GM19397 (cell line): Measurements from ENCODE around the gene ZNF385D.

Experiments
- ATAC-seq: cut with Tn5 transposase; IDR thresholded peaks from one replicate; pipeline ENCODE4 v1.9.1; 2021; ENCODE audit warnings: mild to moderate bottlenecking, moderate library complexity; ENCODE audit not compliant: unreplicated experiment

The ZNF385D gene

DNA sequence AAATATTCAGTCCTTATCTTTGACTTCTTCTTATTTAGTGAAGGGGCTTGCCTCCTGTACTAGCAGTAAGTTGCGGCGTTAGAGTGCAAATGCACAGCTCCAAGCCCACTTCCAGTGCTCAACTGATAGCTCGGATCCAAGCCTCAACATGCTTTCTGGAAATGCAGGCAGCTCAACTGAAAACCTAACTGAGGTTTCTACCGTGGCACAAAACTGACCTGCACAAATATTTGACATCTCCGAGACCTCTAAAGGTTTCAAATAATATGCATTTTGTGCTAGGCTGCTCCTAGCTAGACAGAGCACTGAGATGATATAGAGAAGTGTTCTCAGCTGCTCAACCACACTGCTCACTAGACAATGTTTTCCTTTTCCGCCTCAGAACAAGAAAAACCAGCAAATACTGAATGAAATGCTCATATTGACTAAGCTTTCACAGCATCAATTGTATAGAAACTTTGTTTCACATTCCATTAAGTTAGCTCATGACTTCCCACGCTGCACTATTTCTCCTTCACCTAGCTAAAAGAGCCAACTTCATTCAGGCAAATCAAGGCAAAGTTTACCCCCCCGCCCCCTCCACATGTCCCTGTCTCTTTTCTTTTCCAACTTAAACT is 822 bp downstream of the ZNF385D start:
- ATAC-seq = no peak

DNA sequence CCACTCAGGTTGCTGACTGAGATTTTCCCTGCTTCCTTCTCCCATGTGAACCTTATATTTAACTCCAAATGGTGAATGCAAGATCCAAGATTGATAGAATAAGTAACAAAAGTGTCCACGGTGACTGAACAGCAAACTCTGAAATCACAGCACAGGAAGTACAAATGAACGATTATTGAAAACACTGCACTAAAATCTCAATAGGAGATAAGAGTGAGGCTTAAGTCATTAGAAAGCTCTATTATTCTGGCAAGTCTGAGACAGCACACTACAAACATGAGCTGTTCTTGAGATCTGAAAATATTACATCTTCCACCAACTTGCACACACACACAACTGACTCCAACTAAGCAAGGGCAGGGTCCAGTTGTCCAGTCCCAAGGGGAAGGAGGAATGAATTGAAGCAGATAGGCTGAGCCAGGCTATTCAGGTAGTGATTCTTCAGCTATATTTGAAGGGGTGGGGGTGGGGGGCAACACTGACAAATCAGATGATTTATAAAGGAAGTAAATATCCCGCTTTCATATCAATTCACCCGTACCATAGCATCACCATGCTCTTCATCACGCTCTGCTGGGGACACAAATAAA is 2.9 kb downstream of the ZNF385D start:
- ATAC-seq = no peak

DNA sequence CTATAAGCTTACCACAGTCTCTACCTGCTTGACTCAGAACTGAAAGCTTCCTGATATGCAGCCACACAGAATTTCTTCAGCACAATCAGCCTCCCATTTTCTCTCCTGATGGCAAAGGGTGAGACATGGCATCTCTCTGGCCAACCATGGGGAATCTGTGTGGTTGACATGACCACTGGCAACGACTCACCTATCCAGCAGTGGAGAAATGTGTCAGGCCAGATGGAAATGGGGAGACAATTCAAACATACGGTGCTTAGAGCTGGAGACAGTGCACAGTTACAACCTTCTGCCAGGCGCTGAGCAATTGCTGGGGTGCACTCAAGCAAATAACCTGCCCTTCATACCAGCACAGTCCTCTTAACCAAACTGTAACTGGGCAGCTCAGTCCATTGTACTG is 3.6 kb downstream of the ZNF385D start:
- no peak for ATAC-seq

DNA sequence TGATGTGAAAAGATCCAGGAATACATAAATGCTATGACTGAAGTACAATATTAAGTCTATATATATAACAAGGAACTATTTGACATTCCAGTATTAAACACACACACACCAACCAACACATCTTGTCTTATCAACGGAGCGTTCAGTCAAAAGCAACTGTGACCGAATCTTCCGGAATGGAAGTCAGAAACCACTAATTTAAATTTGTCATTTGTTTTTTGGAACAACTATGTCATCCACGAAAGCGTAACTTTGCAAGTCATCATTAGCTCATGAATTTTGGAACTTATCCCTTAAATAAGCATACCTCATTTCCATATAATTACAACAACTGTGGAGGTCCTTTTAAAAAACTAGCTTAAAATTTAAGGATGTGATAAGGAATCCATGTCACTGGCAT is 5.0 kb downstream of the ZNF385D start:
- ATAC-seq = no peak

DNA sequence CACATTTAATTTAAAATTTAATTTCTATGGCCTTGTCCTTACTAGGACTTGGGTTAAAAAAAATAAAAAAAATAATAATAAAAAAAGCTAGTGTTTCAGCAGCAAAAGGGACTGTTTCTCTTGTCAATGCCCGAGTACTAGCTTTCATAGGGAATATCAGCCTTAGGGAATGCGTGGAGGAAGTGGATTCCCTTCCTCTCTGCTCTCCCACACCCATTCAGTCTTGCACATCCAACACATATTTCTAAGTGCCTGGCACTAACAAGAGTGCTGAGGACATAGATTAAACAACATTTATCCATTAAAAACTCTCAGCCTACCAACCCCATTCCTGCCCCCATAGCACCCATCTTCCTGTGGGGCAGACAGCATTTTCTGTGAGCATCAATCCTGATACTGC is 6.2 kb downstream of the ZNF385D start:
- ATAC-seq = no peak

DNA sequence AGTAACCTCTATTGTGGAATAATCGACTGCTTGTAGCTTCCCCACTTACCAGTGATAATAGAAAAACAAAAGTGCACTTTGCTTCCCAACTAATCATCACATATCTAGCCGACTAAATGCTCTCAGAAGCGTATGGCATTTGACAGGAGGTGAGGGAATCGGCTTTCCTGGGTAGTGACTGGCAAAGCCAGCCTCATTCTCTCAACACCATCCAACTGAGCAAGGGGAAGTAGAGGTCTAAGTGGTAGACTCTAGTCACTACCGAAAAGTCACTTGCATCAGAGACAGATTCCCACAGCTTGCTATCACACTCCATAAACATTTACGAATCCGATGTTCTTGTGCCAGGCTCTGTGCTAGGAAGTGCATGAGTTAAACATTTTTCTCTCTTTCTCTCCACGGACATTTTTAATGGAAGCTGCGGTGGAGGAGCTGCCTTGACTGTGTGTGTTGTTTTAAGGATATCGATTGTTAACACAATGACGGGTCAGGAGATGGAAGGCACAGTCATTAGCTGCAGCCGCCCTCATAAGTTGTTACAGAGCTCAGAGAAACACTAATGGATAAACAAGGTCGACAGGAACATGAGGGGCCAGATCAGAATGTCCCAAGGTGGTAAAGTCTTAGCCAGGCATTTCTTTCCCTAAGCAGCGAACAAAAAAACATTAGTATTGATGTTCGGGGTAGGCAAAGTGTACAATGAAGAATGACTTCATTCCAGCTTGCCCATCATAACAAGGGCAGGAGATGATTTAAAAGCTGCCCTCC is 11.9 kb downstream of the ZNF385D start:
- ATAC-seq = no peak

DNA sequence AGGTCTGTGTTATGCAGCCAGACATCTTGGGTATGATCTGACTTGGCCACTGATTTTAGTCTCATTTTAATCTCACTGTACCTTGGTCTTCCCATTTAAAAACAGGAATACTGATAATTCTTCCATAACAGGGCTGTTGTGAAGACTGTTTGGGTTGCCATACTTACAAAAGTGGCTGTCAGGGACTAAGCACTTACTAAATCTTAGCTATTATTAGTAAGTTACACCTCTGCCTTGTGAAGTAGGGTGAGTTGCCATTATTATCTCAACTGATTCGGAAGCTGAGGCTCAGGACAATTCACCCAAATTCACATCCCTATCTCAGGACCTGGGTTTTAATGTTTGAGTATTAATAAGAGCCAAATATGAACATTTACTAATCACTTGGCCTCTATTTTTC is 12.7 kb downstream of the ZNF385D start:
- no peak for ATAC-seq

DNA sequence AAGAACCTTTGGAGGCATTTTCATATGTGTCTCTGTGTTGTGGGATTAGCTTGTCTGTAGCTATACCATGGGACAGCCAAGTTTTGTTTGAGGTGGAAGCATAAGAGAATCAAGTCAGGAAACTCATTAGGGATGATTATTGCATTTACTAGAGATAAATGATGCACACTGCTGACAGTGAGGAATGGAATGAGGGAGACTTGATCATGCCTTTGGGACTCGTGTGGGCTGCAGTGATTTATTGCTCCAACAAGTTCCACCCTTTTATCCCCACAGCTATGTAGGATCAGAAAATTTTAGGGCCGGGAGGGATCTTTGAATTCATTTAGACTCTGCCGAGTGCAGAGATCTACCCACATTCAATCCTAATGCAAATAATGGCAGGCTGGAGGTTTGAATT is 16.3 kb downstream of the ZNF385D start:
- ATAC-seq = no peak

DNA sequence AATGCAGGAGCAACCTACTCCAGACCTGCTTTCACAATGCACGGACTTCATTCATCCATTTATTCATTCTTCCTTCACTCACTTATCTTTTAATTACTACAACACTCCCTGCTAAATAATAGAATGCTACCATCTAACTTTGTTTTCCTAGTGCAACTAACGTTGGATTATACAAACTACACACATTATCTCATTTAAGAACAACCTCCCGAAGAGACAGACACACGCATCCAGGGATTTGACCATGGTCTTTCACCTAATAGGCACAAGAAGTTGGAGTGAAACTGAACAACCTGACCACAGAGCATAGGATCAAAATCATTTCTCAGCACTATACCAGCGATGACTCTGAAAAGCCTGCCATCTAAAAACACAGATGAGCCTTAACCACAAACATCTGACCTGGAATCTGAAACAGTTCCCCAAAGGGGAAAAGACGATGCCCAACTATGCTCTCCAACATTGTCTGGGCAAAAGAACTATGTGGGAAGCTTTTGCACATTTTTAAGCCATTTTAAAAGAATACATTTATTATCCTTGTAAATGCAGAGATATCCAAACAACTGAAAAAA is 21.0 kb downstream of the ZNF385D start:
- ATAC-seq = no peak

DNA sequence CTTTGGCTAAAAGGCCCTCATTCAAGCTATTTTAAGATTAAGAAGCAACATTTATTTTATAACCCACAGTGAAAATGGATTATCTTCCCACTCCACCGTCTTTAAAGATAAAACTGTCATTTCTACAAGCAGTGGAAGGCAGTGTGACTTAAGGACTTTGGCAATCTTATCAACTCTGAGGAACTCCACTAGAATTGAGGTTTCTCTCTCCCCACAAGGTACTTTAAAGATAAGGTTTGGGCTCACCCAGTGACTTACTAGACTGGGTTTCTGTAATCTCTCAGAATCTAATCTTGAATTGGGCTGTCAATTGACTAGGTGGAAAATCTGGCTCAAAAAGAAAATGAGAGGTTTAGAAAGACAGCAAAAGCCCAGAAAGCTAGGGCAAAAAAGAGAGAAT is 21.7 kb downstream of the ZNF385D start:
- no peak for ATAC-seq

DNA sequence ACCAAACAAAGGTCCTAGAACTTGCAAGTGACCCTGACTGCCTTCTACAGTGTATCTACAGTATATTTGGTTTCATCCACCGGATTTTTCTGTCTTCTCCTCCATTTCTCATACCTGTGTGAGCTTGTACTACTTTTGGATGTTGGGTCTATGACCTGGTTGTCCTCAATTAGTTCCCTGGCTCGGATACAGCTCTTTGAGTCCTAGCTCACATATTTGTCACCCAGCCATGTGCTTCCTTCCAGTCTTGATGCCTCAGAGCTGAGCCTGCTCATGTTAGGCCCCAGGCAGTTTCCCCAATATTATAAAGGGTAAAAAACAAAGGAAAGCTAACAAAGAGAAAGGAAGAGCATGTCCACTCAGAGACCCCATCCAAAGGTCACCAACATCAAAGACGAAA is 28.2 kb downstream of the ZNF385D start:
- ATAC-seq = no peak

DNA sequence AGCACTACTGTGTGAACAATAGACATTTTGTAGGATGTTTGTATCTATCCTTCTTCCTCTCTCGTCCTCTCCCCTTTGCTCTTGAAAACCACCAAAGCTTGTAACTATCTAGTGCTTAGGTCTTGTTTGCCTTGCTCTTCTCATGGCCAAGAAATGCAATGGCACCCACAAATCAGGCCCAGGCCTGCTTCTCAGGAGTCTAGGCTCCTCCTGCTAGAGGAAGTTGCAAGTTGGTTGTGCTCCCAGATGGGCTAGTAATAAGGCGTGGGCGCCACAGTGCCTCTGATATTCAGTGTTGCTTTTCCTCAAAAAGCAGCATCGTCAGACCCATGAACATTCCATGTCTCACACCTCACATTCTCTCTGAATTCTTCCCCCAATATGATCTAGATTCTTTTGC is 28.7 kb downstream of the ZNF385D start:
- ATAC-seq = no peak

DNA sequence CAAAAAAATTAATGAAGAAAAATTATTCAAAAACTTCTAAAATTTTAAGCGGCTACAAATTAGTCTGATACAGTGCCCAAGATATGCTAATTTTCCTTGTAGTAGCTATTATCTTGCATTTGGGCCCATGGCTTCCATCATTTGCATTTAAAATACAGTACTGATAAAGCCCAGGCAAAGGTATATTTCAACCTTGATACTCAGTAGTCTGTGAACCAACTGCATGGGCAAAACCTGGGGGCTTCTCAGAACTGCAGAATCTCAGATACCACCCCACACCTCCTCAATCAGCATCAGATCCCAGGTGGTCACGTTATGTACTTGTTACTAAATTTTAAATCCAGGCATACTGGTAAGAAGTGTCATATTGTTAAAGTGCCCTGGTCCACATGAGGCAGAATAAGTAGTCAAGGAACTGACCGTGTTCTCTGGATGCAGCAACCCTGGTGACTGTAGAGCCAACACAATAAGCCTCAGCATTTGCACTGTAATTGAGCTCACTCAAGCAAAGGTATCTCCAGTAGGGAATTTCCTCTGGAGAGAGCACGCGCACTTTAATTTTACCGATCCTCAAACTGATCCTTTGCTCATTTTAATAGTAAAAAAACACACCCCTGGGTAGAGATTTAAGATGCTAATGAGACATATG is 31.9 kb downstream of the ZNF385D start:
- ATAC-seq = no peak

DNA sequence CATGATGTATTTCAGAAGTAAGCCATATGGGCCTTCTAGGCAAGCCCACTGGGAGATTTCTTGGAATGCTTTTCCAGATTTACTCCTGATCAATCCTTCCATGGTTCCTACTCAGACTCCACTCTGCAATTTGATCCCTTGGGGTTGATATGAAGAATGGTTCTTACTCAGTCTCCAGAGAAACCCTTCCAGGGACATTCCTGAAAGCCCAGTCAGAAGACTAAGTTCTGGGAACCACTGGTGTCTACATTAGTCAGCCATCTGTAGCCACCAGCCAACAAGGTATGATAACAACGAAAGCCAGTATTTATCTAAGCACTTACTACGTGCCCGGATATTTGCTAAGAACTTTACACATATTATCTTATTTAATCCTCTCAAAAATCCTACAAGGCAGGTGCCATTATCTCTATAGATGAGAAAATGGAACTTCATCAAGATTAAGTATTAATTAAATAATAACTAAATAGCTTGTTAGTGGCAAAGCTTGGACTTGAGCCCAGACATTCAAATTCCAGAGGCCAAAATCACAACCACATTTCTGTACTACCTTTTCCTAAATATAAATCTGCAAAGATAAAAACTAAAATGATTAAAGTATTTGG is 32.7 kb downstream of the ZNF385D start:
- ATAC-seq = no peak

DNA sequence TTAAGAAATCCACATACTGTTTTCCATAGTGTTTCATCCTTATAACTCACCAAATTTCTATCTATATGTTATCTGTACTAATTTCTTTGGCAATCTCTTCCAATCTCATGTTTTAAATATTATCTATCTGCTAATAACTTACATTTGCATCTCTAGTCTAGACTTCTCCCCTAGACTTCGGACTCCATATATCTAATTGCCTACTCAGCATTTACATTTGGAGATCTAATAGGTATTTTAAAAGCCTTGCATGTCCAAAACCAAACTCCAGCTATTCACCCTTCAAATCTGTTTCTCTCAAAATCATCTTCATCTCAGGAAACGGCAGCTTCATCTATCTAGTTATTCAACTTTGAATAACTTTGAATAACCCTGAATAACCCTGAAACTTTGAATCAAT is 35.3 kb downstream of the ZNF385D start:
- no peak for ATAC-seq

DNA sequence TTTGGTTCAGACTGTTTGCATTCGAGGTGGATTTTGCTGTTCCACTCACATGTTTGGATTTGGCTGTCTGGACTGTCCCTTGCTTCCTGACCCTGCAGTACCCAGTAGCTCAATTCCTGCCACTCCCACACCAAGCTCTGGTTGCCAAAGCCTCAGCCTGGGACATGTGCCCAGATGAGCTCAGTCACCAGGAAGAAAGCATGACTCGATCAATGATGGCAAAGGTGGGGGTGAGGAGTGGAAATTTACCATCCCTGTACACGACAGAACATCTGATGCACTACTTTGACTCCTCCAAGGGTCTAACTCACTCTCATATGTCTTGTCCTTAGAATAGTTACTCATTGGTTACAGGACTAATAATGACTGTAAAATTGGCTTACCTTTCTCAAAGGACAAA is 45.2 kb downstream of the ZNF385D start:
- ATAC-seq = no peak

DNA sequence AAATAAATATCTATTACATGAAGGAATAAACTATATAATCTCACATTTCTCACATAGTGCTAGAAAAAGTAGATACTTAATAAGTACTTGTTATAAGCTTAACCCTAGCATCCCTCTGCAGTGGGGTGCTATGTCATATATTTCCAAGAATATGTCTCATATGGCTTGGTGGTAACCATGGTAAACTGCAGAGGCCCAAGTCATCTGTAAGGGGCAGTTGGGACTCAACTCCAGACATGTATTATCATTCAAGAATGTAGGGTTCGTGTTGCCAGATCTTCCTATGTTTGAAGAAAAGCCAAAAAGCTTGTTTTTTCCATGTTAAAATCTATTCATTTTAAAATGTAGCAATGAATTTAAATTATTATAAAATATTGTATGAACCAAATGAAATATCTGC is 46.2 kb downstream of the ZNF385D start:
- no peak for ATAC-seq

DNA sequence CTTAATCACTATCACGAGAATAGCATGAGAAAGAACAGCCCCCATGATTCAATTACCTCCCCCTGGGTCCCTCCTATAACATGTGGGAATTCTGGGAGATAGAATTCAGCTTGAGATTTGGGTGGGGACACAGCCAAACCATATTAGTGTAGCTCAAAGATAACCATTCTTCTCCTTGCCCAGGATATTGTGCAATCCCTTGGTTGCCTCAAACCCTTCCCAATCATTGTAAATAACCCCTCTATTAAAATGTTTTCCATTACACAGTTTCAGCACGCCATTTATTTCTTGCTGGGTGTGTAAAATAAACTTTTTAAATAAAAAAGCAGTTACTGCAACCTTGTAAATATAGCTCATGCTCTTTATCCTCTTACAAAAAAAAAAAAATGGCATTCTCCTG is 47.7 kb downstream of the ZNF385D start:
- ATAC-seq = no peak

DNA sequence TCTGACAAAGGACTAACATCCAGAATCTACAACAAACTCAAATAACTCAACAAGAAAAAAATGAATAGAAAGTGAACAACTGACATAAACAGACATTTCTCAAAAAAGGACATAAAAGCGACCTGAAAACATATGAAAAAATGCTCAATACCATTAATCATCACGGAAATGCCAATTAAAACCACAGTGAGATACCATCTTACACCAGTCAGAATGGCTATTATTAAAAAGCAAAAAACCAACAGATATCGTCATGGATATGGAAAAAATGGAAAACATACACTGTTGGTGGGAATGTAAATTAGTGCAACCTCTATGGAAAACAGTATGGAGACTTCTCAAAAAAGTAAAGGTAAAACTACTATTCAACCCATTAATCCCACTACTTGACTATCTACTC is 53.3 kb downstream of the ZNF385D start:
- no peak for ATAC-seq

DNA sequence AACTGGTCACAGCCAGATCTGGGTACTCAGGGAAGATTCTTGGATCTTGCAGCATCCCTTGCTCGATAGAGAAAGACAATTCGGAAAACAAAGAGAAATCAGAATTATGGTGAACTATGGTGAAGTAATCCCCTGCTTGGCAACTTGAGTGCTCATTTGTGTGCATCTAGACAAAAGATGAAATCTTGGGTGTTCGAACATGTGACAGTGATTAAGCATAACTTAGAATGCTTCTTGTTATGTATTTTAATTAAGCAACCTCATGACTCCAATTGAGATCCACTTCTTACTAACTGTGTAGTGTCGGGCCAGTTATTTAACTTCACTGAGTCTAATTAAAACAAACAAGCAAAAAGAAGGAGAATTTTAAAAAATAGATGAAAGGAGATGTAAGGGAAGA is 56.5 kb downstream of the ZNF385D start:
- no peak for ATAC-seq

DNA sequence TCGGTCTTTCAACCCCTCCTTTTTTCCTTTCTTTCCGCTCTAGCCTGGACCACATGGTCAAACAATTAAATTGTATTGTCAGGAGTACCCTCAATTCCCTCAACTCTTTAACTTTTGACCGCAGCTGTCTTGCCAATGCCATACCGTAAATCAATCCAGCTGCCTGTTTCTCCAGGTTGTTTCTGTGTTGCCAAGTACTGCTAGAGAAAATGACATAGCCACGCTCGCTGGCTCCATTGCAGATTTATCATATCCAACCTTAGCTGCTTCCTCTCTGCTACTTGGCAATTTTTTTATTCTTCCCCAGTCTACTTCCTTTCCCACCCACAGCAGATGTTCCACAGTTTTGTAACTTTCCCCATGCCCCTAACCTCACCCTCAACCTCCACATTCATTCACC is 60.0 kb downstream of the ZNF385D start:
- ATAC-seq = no peak
